Neural progenitor cell (in vitro differentiated cells): Measurements from ENCODE around the gene PTTG2. TPM values are rescaled to one million over a fixed set of nuclear protein-coding genes. Genes with fewer than 3 reads are reported as not detected.

ENCODE experiments used
- DNase-seq: peaks from one replicate; pipeline ENCODE4 v3.0.0-alpha.2; 2016; ENCODE audit warnings: low spot score
- H2AFZ ChIP-seq: fragments of 200-600 bp; sonication (generic); replicated peaks from 2 replicates; pipeline ENCODE4 v1.6.1; 2016; ENCODE audit warnings: antibody characterized with exemption
- H3F3A ChIP-seq: fragments of 200-600 bp; sonication (generic); 2 replicates; pipeline ENCODE4 v1.6.1; 2016; ENCODE audit warnings: antibody characterized with exemption, low read depth
- H3K27ac ChIP-seq: fragments of 200-600 bp; sonication (generic); 2 replicates; pipeline ENCODE4 v1.5.1; 2016; ENCODE audit warnings: mild to moderate bottlenecking
- H3K27me3 ChIP-seq: fragments of 200-600 bp; sonication (generic); 2 replicates; pipeline ENCODE4 v1.6.1; 2016; ENCODE audit warnings: mild to moderate bottlenecking, moderate library complexity
- H3K36me3 ChIP-seq: fragments of 200-600 bp; sonication (generic); 2 replicates; pipeline ENCODE4 v1.5.1; 2016
- H3K4me1 ChIP-seq: fragments of 200-600 bp; sonication (generic); 2 replicates; pipeline ENCODE4 v1.6.1; 2016; ENCODE audit warnings: mixed run types
- H3K4me2 ChIP-seq: fragments of 200-600 bp; sonication (generic); 2 replicates; pipeline ENCODE4 v1.6.1; 2016
- H3K4me3 ChIP-seq: fragments of 200-600 bp; sonication (generic); 2 replicates; pipeline ENCODE4 v1.5.1; 2016
- H3K79me2 ChIP-seq: fragments of 200-600 bp; sonication (generic); 2 replicates; pipeline ENCODE4 v1.6.1; 2016; ENCODE audit warnings: low read depth
- H3K9ac ChIP-seq: fragments of 200-600 bp; sonication (generic); 2 replicates; pipeline ENCODE4 v1.6.1; 2016
- H3K9me3 ChIP-seq: fragments of 200-600 bp; sonication (generic); 2 replicates; pipeline ENCODE4 v1.5.1; 2016; ENCODE audit warnings: low read depth
- H4K20me1 ChIP-seq: fragments of 200-600 bp; sonication (generic); 2 replicates; pipeline ENCODE4 v1.6.1; 2016; ENCODE audit warnings: low read depth
- H3K27ac Mint-ChIP-seq: 3 replicates; pipeline ENCODE4 v1.8.0; 2021; ENCODE audit warnings: mixed read lengths
- H3K27me3 Mint-ChIP-seq: 2 replicates; pipeline ENCODE4 v1.8.0; 2022; ENCODE audit warnings: low read depth, mild to moderate bottlenecking, inconsistent platforms, moderate library complexity, mixed read lengths; ENCODE audit not compliant: insufficient read depth
- H3K36me3 Mint-ChIP-seq: 3 replicates; pipeline ENCODE4 v1.8.0; 2021; ENCODE audit warnings: mixed read lengths
- H3K4me1 Mint-ChIP-seq: 3 replicates; pipeline ENCODE4 v1.8.0; 2021; ENCODE audit warnings: mixed read lengths
- H3K4me3 Mint-ChIP-seq: 3 replicates; pipeline ENCODE4 v1.8.0; 2021; ENCODE audit warnings: mild to moderate bottlenecking, moderate library complexity, mixed read lengths
- H3K9me3 Mint-ChIP-seq: 3 replicates; pipeline ENCODE4 v1.8.0; 2020; ENCODE audit warnings: mixed read lengths
- CTCF ChIP-seq: fragments of 200-600 bp; sonication (generic); IDR thresholded peaks from 2 replicates; pipeline ENCODE4 v1.5.1; 2017; ENCODE audit warnings: antibody characterized with exemption, mild to moderate bottlenecking
- EZH2 ChIP-seq: fragments of 200-600 bp; sonication (generic); IDR thresholded peaks from 2 replicates; pipeline ENCODE4 v1.6.1; 2017; ENCODE audit warnings: antibody characterized with exemption, mild to moderate bottlenecking, moderate library complexity
- EZH2phosphoT487 ChIP-seq: fragments of 200-600 bp; sonication (generic); IDR thresholded peaks from 2 replicates; pipeline ENCODE4 v1.6.1; 2017; ENCODE audit warnings: antibody characterized with exemption
- total RNA-seq: library from RNA; depleted of rRNA; stranded (reverse); fragments of >200 nt; gene quantifications from 2 replicates; pipeline ENCODE4 v1.2.3, GENCODE V29; 2015; ENCODE audit warnings: low replicate concordance

The PTTG2 gene
- total RNA-seq, 1 donor from 2014 or later, result not detected

GRCh38 chr4:37976507-37976906 is 16.3 kb downstream of the PTTG2 start:
- peaks cover 16% of the 10 kb centered on the region for H3K4me1 Mint-ChIP-seq
- no peaks in the 10 kb centered on the region for H3K36me3 Mint-ChIP-seq
- Histone ChIP-seq H3K9ac (no peak overlapping the region), H3K27ac (peak overlapping the region; percentile 95), H3K4me1 (peaks cover 17% of the 10 kb centered on the region), H3F3A (peaks cover 24% of the 10 kb centered on the region), H3K79me2 (peaks cover 39% of the 10 kb centered on the region), H3K9me3 (no peaks in the 10 kb centered on the region), H4K20me1 (peaks cover 19% of the 10 kb centered on the region), H3K4me3 (peak overlapping the region; percentile 73), H3K36me3 (no peaks in the 10 kb centered on the region), H3K27me3 (no peaks in the 10 kb centered on the region), H3K4me2 (peak overlapping the region; percentile 81), H2AFZ (peak overlapping the region; percentile 74)
- no peak for DNase-seq
- peak overlapping the region; percentile 86 for H3K4me3 Mint-ChIP-seq
- H3K9me3 Mint-ChIP-seq, result peaks cover 3% of the 10 kb centered on the region
- peak overlapping the region; percentile 60 for H3K27ac Mint-ChIP-seq
- TF ChIP-seq EZH2, result no peak
- TF ChIP-seq CTCF, result no peak
- H3K27me3 Mint-ChIP-seq, result no peaks in the 10 kb centered on the region

GRCh38 chr4:37976991-37977470 is 16.8 kb downstream of the PTTG2 start:
- H3K4me2 ChIP-seq, result peak overlapping the region; percentile 92
- peak overlapping the region; percentile 73 for H3K4me3 ChIP-seq
- peaks cover 24% of the 10 kb centered on the region for H4K20me1 ChIP-seq
- Mint-ChIP-seq H3K4me1 (peaks cover 17% of the 10 kb centered on the region), H3K9me3 (no peaks in the 10 kb centered on the region), H3K4me3 (peak overlapping the region; percentile 86), H3K36me3 (no peaks in the 10 kb centered on the region), H3K27ac (peak overlapping the region; percentile 60), H3K27me3 (no peaks in the 10 kb centered on the region)
- DNase-seq, result peak; percentile 94
- peaks cover 17% of the 10 kb centered on the region for H3K4me1 ChIP-seq
- H3K79me2 ChIP-seq, result peaks cover 44% of the 10 kb centered on the region
- H3K27ac ChIP-seq, result peak overlapping the region; percentile 95
- no peak overlapping the region for H3K9ac ChIP-seq
- TF ChIP-seq CTCF (peak; percentile 32), EZH2 (no peak)
- H3K9me3 ChIP-seq, result no peaks in the 10 kb centered on the region
- H2AFZ ChIP-seq, result peak overlapping the region; percentile 74
- no peaks in the 10 kb centered on the region for H3K36me3 ChIP-seq
- no peaks in the 10 kb centered on the region for H3K27me3 ChIP-seq
- H3F3A ChIP-seq, result peaks cover 24% of the 10 kb centered on the region

- Histone ChIP-seq H3K27me3 (no peaks in the 10 kb centered on the region), H3K9ac (peak overlapping the region; percentile 29), H3K79me2 (peaks cover 51% of the 10 kb centered on the region), H3K4me2 (peak overlapping the region; percentile 92), H3K9me3 (no peaks in the 10 kb centered on the region), H2AFZ (peak overlapping the region; percentile 70), H3K4me1 (peaks cover 17% of the 10 kb centered on the region), H3K36me3 (no peaks in the 10 kb centered on the region), H3K4me3 (peak overlapping the region; percentile 73), H3F3A (peaks cover 24% of the 10 kb centered on the region), H3K27ac (peak overlapping the region; percentile 71), H4K20me1 (peaks cover 27% of the 10 kb centered on the region)
- Mint-ChIP-seq H3K27ac (peak overlapping the region; percentile 63), H3K4me3 (peak overlapping the region; percentile 89), H3K36me3 (no peaks in the 10 kb centered on the region), H3K9me3 (no peaks in the 10 kb centered on the region), H3K4me1 (peaks cover 21% of the 10 kb centered on the region), H3K27me3 (no peaks in the 10 kb centered on the region)
- peak; percentile 65 for DNase-seq
- TF ChIP-seq EZH2phosphoT487 (no peak), CTCF (peak; percentile 59)
Measured at GRCh38 chr4:37977471-37978247, 17.5 kb downstream of the PTTG2 start.
